Tibial nerve (tissue), 4 donors: ENCODE data around the gene ASIC4. TPM values are rescaled to one million over a fixed set of nuclear protein-coding genes. Genes with fewer than 3 reads are reported as not detected.

Source experiments
- DNase-seq, 2 donors: peaks; one replicate each; pipeline ENCODE4 v3.0.0-alpha.2; 2019; ENCODE audit warnings: low spot score in 2 of 2
- H3K27ac ChIP-seq, 4 donors: fragments of 200-600 bp; sonication (generic) in 3 of 4; one replicate each; pipeline ENCODE4 v1.5.1; 2017 to 2019; ENCODE audit warnings: mild to moderate bottlenecking in 1 of 4
- H3K27me3 ChIP-seq, 2 donors: fragments of 200-600 bp; sonication (generic) in 1 of 2; one replicate each; pipeline versions ENCODE4 v1.5.1 to v1.6.0; 2017 to 2019
- H3K36me3 ChIP-seq, 3 donors: fragments of 200-600 bp; sonication (generic); one replicate each; pipeline ENCODE4 v1.5.1; 2018 to 2019
- H3K4me1 ChIP-seq, 4 donors: fragments of 200-600 bp; sonication (generic) in 3 of 4; one replicate each; pipeline ENCODE4 v1.5.1; 2017 to 2019
- H3K4me3 ChIP-seq, 4 donors: fragments of 200-600 bp; sonication (generic) in 3 of 4; one replicate each; pipeline ENCODE4 v1.5.1; 2017 to 2019; ENCODE audit warnings: mild to moderate bottlenecking in 1 of 4, moderate library complexity in 1 of 4
- H3K9me3 ChIP-seq, 4 donors: fragments of 200-600 bp; sonication (generic) in 3 of 4; one replicate each; pipeline ENCODE4 v1.5.1; 2017 to 2019
- CTCF ChIP-seq, 5 experiments: fragments of 200-600 bp in 3 of 5; fragments of 450-650 bp in 2 of 5; sonication (generic) in 3 of 5; IDR thresholded peaks; one replicate each; pipeline ENCODE4 v1.5.1; 2016 to 2019; ENCODE audit warnings: antibody characterized with exemption in 5 of 5, mild to moderate bottlenecking in 3 of 5, moderate library complexity in 2 of 5
- EP300 ChIP-seq, 2 donors: sonication (generic); formaldehyde crosslinking; IDR thresholded peaks; one replicate each; pipeline ENCODE4 v1.6.1; 2017; ENCODE audit warnings: antibody characterized with exemption in 2 of 2, mild to moderate bottlenecking in 1 of 2
- POLR2A ChIP-seq, 2 donors: fragments of 450-650 bp; IDR thresholded peaks; one replicate each; pipeline ENCODE4 v1.6.1; 2017; ENCODE audit warnings: antibody characterized with exemption in 2 of 2, mild to moderate bottlenecking in 2 of 2, moderate library complexity in 2 of 2
- WGBS, 2 donors: methylation state at CpG; one replicate each; pipeline ENCODE4 v1.1.5; 2018; 5-methylcytosine and 5-hydroxymethylcytosine counted together
- total RNA-seq, 4 donors: library from RNA; depleted of rRNA; stranded (reverse); fragments of >200 nt; gene quantifications; one replicate each; pipeline ENCODE4 v1.1.0, GENCODE V29; 2016

The ASIC4 gene
- total RNA-seq, 4 donors from 2014 or later: 0.42 to 3.0 TPM; not detected in 2

GRCh38 chr2:219519526-219519916 is 5.2 kb downstream of the ASIC4 start:
- H3K4me3 ChIP-seq: no peak overlapping the region
- no peak overlapping the region for H3K27ac ChIP-seq
- WGBS, 2 donors: 85 to 90% methylated on average over 9 of the region's 9 CpGs
- H3K9me3 ChIP-seq: no peaks in the 10 kb centered on the region
- H3K27me3 ChIP-seq: peaks cover 0 to 72% of the 10 kb centered on the region in 2 donors
- TF ChIP-seq CTCF (IDR thresholded peaks at IDR 0.05) (no peak), POLR2A (IDR thresholded peaks at IDR 0.05) (no peak), EP300 (IDR thresholded peaks at IDR 0.05) (no peak)
- H3K4me1 ChIP-seq: peaks cover 0 to 42% (median 11%) of the 10 kb centered on the region in 4 donors
- no peaks in the 10 kb centered on the region for H3K36me3 ChIP-seq
- no peak for DNase-seq

- 69 to 77% methylated on average over 8 of the region's 8 CpGs for WGBS, 2 donors
- Histone ChIP-seq H3K27ac (no peak overlapping the region), H3K4me1 (peaks cover 0 to 40% (median 11%) of the 10 kb centered on the region in 4 donors), H3K9me3 (no peaks in the 10 kb centered on the region), H3K27me3 (peaks cover 0 to 72% of the 10 kb centered on the region in 2 donors), H3K36me3 (no peaks in the 10 kb centered on the region), H3K4me3 (no peak overlapping the region)
- TF ChIP-seq EP300 (IDR thresholded peaks at IDR 0.05): no peak
- no peak for TF ChIP-seq POLR2A (IDR thresholded peaks at IDR 0.05)
- no peak for TF ChIP-seq CTCF (IDR thresholded peaks at IDR 0.05)
- no peak for DNase-seq
Observed at GRCh38 chr2:219520079-219520478, 5.8 kb downstream of the ASIC4 start.

- WGBS, 2 donors: 22 to 25% methylated on average over 14 of the region's 14 CpGs
- TF ChIP-seq EP300 (IDR thresholded peaks at IDR 0.05) (no peak), CTCF (IDR thresholded peaks at IDR 0.05) (peak; percentile 5 to 46 (median 28)), POLR2A (IDR thresholded peaks at IDR 0.05) (no peak)
- no peaks in the 10 kb centered on the region for H3K9me3 ChIP-seq
- no peak for DNase-seq
- H3K36me3 ChIP-seq: no peaks in the 10 kb centered on the region
- H3K27ac ChIP-seq: no peak overlapping the region
- peaks cover 0 to 76% of the 10 kb centered on the region in 2 donors for H3K27me3 ChIP-seq
- peaks cover 0 to 40% (median 11%) of the 10 kb centered on the region in 4 donors for H3K4me1 ChIP-seq
- no peak overlapping the region for H3K4me3 ChIP-seq
Observed at GRCh38 chr2:219521066-219521880, 7.0 kb downstream of the ASIC4 start.

GRCh38 chr2:219522111-219523030 is 8.1 kb downstream of the ASIC4 start:
- WGBS, 2 donors: 7 to 9% methylated on average over 51 to 64 of the region's 70 CpGs
- DNase-seq: no peak

More at GRCh38 chr2:219522111-219523030, 8.1 kb downstream of the ASIC4 start:
- H3K9me3 ChIP-seq: no peaks in the 10 kb centered on the region
- peak overlapping the region in 1 of 4 donors; percentile 6 for H3K27ac ChIP-seq
- no peaks in the 10 kb centered on the region for H3K36me3 ChIP-seq
- peaks cover 0 to 78% of the 10 kb centered on the region in 2 donors for H3K27me3 ChIP-seq
- H3K4me3 ChIP-seq: peak overlapping the region in 3 of 4 donors; percentile 1 to 39 (median 11)
- TF ChIP-seq POLR2A (IDR thresholded peaks at IDR 0.05) (no peak), EP300 (IDR thresholded peaks at IDR 0.05) (no peak), CTCF (IDR thresholded peaks at IDR 0.05) (no peak)
- H3K4me1 ChIP-seq: peaks cover 0 to 34% (median 11%) of the 10 kb centered on the region in 4 donors
